Suprapubic skin (tissue), 4 donors: Measurements from ENCODE around the gene DDC.

Source experiments
- CTCF ChIP-seq, 2 donors: fragments of 200-600 bp in 1 of 2; fragments of 450-650 bp in 1 of 2; sonication (generic) in 1 of 2; IDR thresholded peaks; one replicate each; pipeline ENCODE4 v1.5.1; 2016 to 2019; ENCODE audit warnings: antibody characterized with exemption in 2 of 2, mild to moderate bottlenecking in 1 of 2, moderate library complexity in 1 of 2
- POLR2A ChIP-seq, 2 donors: fragments of 450-650 bp; IDR thresholded peaks; one replicate each; pipeline ENCODE4 v1.6.1; 2017; ENCODE audit warnings: antibody characterized with exemption in 2 of 2, mild to moderate bottlenecking in 2 of 2, moderate library complexity in 2 of 2
- POLR2AphosphoS5 ChIP-seq, 3 donors: sonication (generic); formaldehyde crosslinking; IDR thresholded peaks; one replicate each; pipeline ENCODE4 v1.6.1; 2017; ENCODE audit warnings: antibody characterized with exemption in 3 of 3

GRCh38 chr7:50412973-50413372, 152.2 kb downstream of the DDC start:
- no peak for TF ChIP-seq POLR2A (IDR thresholded peaks at IDR 0.05)
- no peak for TF ChIP-seq CTCF (IDR thresholded peaks at IDR 0.05)
- no peak for TF ChIP-seq POLR2AphosphoS5 (IDR thresholded peaks at IDR 0.05)
